Measurements from ENCODE around the gene COA6. TPM values are rescaled to one million over a fixed set of nuclear protein-coding genes. Genes with fewer than 3 reads are reported as not detected.
A peak's percentile ranks its signal among the peaks of the same experiment; 100 is the strongest.
"Not testable (repeated sequence)": the region's sequence is repeated elsewhere in the genome, so short reads cannot be mapped to it uniquely, and the experiment has no call there.

COA6 gene
- total RNA-seq, 1 donor from 2014 or later, result 31.4 TPM

GRCh38 chr1:234396092-234396491 lies 22.8 kb downstream of the COA6 start:
- Mint-ChIP-seq H3K4me1 (ENCODE audit: low read depth) (no peaks in the 10 kb centered on the region), H3K4me3 (ENCODE audit: low read depth) (no peak overlapping the region), H3K9me3 (ENCODE audit: low read depth) (no peaks in the 10 kb centered on the region), H3K27ac (no peak overlapping the region), H3K27me3 (no peaks in the 10 kb centered on the region), H3K36me3 (ENCODE audit: insufficient read depth) (peaks cover 6% of the 10 kb centered on the region)
- no peak for DNase-seq (ENCODE audit: low spot score, unreplicated experiment)
- no peak for TF ChIP-seq CTCF (IDR thresholded peaks at IDR 0.05; ENCODE audit: unreplicated experiment)

DNA sequence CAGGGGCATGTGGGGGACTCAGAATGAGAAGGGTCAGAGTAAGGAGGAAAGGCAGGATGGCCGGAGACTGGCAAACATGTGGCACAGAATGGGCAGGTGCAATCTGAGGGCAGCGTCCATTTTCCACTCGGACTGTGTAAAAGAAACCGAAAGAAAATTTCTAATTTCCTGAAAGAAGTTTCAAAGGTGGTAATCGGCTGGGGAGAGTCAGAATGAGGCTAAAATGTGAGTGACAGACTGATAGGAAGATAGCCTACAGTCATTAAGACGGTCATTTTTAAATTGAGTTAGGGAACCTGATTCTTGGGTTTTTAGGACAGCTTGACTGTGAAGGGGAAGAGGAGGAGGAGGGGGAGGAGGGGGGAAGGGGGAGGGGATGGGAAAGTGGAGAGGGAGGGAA lies 23.6 kb downstream of the COA6 start:
- Mint-ChIP-seq H3K9me3 (ENCODE audit: low read depth) (no peaks in the 10 kb centered on the region), H3K27me3 (no peaks in the 10 kb centered on the region), H3K36me3 (ENCODE audit: insufficient read depth) (peaks cover 5% of the 10 kb centered on the region), H3K4me3 (ENCODE audit: low read depth) (no peak overlapping the region), H3K27ac (peak overlapping the region; percentile 42), H3K4me1 (ENCODE audit: low read depth) (no peaks in the 10 kb centered on the region)
- DNase-seq (ENCODE audit: low spot score, unreplicated experiment), result no peak
- no peak for TF ChIP-seq CTCF (IDR thresholded peaks at IDR 0.05; ENCODE audit: unreplicated experiment)

GRCh38 chr1:234397732-234398131 lies 24.5 kb downstream of the COA6 start:
- H3K4me3 Mint-ChIP-seq (ENCODE audit: low read depth), result no peak overlapping the region
- DNase-seq (ENCODE audit: low spot score, unreplicated experiment), result no peak
- H3K36me3 Mint-ChIP-seq (ENCODE audit: insufficient read depth), result peaks cover 5% of the 10 kb centered on the region
- H3K27ac Mint-ChIP-seq, result no peak overlapping the region
- TF ChIP-seq CTCF (IDR thresholded peaks at IDR 0.05; ENCODE audit: unreplicated experiment), result no peak
- H3K4me1 Mint-ChIP-seq (ENCODE audit: low read depth), result no peaks in the 10 kb centered on the region
- H3K9me3 Mint-ChIP-seq (ENCODE audit: low read depth), result no peaks in the 10 kb centered on the region
- no peaks in the 10 kb centered on the region for H3K27me3 Mint-ChIP-seq

- Mint-ChIP-seq H3K36me3 (ENCODE audit: insufficient read depth) (peaks cover 5% of the 10 kb centered on the region), H3K27me3 (no peaks in the 10 kb centered on the region), H3K4me1 (ENCODE audit: low read depth) (no peaks in the 10 kb centered on the region), H3K9me3 (ENCODE audit: low read depth) (no peaks in the 10 kb centered on the region), H3K4me3 (ENCODE audit: low read depth) (no peak overlapping the region), H3K27ac (no peak overlapping the region)
- no peak for DNase-seq (ENCODE audit: low spot score, unreplicated experiment)
- TF ChIP-seq CTCF (IDR thresholded peaks at IDR 0.05; ENCODE audit: unreplicated experiment), result no peak
Measured at GRCh38 chr1:234398849-234399381, 25.7 kb downstream of the COA6 start.

GRCh38 chr1:234399515-234399914 lies 26.3 kb downstream of the COA6 start:
- not testable (repeated sequence) for H3K9me3 Mint-ChIP-seq (ENCODE audit: low read depth); H3K27ac Mint-ChIP-seq; H3K36me3 Mint-ChIP-seq (ENCODE audit: insufficient read depth); DNase-seq (ENCODE audit: low spot score, unreplicated experiment); H3K4me3 Mint-ChIP-seq (ENCODE audit: low read depth); H3K4me1 Mint-ChIP-seq (ENCODE audit: low read depth); H3K27me3 Mint-ChIP-seq

GRCh38 chr1:234400773-234401172 lies 27.5 kb downstream of the COA6 start:
- no peak overlapping the region for H3K27ac Mint-ChIP-seq
- peaks cover 7% of the 10 kb centered on the region for H3K36me3 Mint-ChIP-seq (ENCODE audit: insufficient read depth)
- DNase-seq (ENCODE audit: low spot score, unreplicated experiment), result no peak
- no peak for TF ChIP-seq CTCF (IDR thresholded peaks at IDR 0.05; ENCODE audit: unreplicated experiment)
- H3K4me3 Mint-ChIP-seq (ENCODE audit: low read depth), result no peak overlapping the region
- H3K9me3 Mint-ChIP-seq (ENCODE audit: low read depth), result no peaks in the 10 kb centered on the region
- no peaks in the 10 kb centered on the region for H3K4me1 Mint-ChIP-seq (ENCODE audit: low read depth)
- no peaks in the 10 kb centered on the region for H3K27me3 Mint-ChIP-seq
